Measurements from ENCODE around the gene IGFBP5. TPM values are rescaled to one million over a fixed set of nuclear protein-coding genes. Genes with fewer than 3 reads are reported as not detected.

IGFBP5 gene
- total and polyA plus RNA-seq, 2 of the 8 experiments (the other 6 are each of a cell fraction or from before 2014, with no cell fraction given) = 2.2 to 2.5 TPM

- ChIA-PET CTCF (ENCODE audit: partially characterized antibody) (interaction anchor here (0.5 to 1.8 kb wide), 4 partner anchors 10 to 720 kb away, joined by 3 to 5 read pairs (median 4); no protein-coding TSS in a partner anchor), POLR2A (ENCODE audit: partially characterized antibody) (no interaction called here)
- Histone ChIP-seq H2BK15ac (ENCODE audit: low read length) (no peak overlapping the region), H4K8ac (ENCODE audit: extremely low read depth, insufficient read depth, low read length) (no peak overlapping the region; the same call in 1 of the 2 replicates), H3K9me3 (ENCODE audit: insufficient read depth in 2 of 2, low read depth in 1 of 2, low read length in 1 of 2) (0 out of 4 replicates have a peak, but pooled peaks cover 0 to 3% of the 10 kb centered on the region in 2 experiments), H2AFZ (ENCODE audit: low read length) (no peak overlapping the region), H3K4me1 (replicated peaks in 1 of 4; ENCODE audit: control insufficient read depth in 3 of 4, insufficient read depth in 4 of 4, low read length in 3 of 4) (peaks cover 0 to 2% (median 0%) of the 10 kb centered on the region in 4 experiments; a peak in 1 of 7 replicates), H2BK12ac (ENCODE audit: low read depth, low read length) (no peak overlapping the region), H3K23ac (ENCODE audit: insufficient read length) (no peak overlapping the region), H3K9ac (replicated peaks in 1 of 4; ENCODE audit: extremely low read depth in 1 of 4, low read depth in 3 of 4, low read length in 3 of 4) (no peak overlapping the region), H2BK5ac (ENCODE audit: low read depth, low read length) (no peak overlapping the region), H4K91ac (replicated peaks; ENCODE audit: insufficient read length, low read length) (no peak overlapping the region), H3K79me2 (ENCODE audit: control insufficient read depth in 1 of 2, insufficient read depth in 2 of 2, low read length in 2 of 2) (no peaks in the 10 kb centered on the region), H3K56ac (replicated peaks; ENCODE audit: insufficient read length, low read depth, low read length) (no peak overlapping the region), H4K20me1 (replicated peaks in 1 of 2; ENCODE audit: control insufficient read depth in 1 of 2, insufficient read depth in 2 of 2, low read length in 2 of 2) (no peaks in the 10 kb centered on the region), H3K27me3 (replicated peaks in 1 of 4; ENCODE audit: control insufficient read depth in 3 of 4, extremely low read depth in 1 of 4, insufficient read depth in 3 of 4, low read length in 3 of 4) (no peaks in the 10 kb centered on the region), H3K27ac (ENCODE audit: low read depth, low read length) (no peak overlapping the region), H3K4me3 (ENCODE audit: extremely low read depth in 1 of 4, insufficient read depth in 2 of 4, low read depth in 3 of 4, low read length in 4 of 4) (no peak overlapping the region), H3K4me2 (ENCODE audit: insufficient read depth in 1 of 2, low read depth in 2 of 2, low read length in 2 of 2) (no peak overlapping the region), H3K23me2 (ENCODE audit: low read depth, low read length) (no peaks in the 10 kb centered on the region), H4K5ac (ENCODE audit: insufficient read length, low read depth, low read length) (no peak overlapping the region), H3K36me3 (ENCODE audit: control insufficient read depth in 2 of 4, insufficient read depth in 4 of 4, low read length in 3 of 4) (no peaks in the 10 kb centered on the region), H3K79me1 (ENCODE audit: low read depth, low read length) (no peaks in the 10 kb centered on the region), H2AK5ac (ENCODE audit: low read depth, low read length) (no peak overlapping the region), H2BK120ac (replicated peaks; ENCODE audit: low read depth, low read length) (no peak overlapping the region), H3K4ac (replicated peaks; ENCODE audit: insufficient read length, low read depth, low read length) (no peak overlapping the region), H3K18ac (ENCODE audit: extremely low read depth, low read length) (no peak overlapping the region), H3K14ac (ENCODE audit: insufficient read length) (no peak overlapping the region), H2BK20ac (ENCODE audit: low read length) (no peak overlapping the region)
- FAIRE-seq (no peak), DNase-seq (ENCODE audit: low read depth in 1 of 2, low spot score in 2 of 2) (no peak)
- 99% methylated on average over 3 of the region's 3 CpGs; no CpG with 5 or more reads in 1 of the 2 experiments for WGBS, 2 experiments (ENCODE audit: extremely low coverage in 1 of 2, insufficient coverage in 1 of 2, insufficient read length in 1 of 2, insufficient replicate concordance in 2 of 2, low coverage in 1 of 2, low lambda C conversion rate in 2 of 2, missing lambda C conversion rate in 1 of 2)
These were observed 19.0 kb upstream of the IGFBP5 start for GRCh38 chr2:216714376-216714775.

Measured in H1 (cell line).